ENCODE data around the gene CRY2.
A peak's percentile ranks its signal among the peaks of the same experiment; 100 is the strongest.

CRY2 gene

DNA sequence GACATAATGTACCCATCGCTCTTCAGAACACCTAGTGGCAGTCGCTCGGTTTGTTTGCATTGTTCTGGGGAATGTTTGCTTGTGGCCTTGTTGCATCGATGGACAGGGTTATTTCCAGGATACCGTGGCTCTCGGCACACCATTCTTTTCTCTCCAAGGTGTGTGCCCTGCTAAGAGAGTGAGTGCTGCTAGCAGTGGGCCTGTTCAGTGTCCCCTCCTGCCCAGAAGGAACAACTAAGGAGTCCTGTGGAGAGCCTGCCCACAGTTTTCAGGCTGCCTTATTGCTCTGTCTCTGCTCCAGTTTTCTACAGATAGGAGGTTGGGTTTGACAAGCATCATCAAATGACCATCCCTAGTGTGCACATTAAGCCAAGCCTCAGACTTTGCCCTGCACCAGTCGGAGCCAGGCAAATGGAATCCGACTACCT, 1.4 kb downstream of the CRY2 start:
- DNase-seq (ENCODE audit: insufficient read length, low spot score) (no peak), FAIRE-seq (no peak)
- no peak for TF ChIP-seq POLR2A (IDR thresholded peaks at IDR 0.05; ENCODE audit: low read depth, low read length)

DNA sequence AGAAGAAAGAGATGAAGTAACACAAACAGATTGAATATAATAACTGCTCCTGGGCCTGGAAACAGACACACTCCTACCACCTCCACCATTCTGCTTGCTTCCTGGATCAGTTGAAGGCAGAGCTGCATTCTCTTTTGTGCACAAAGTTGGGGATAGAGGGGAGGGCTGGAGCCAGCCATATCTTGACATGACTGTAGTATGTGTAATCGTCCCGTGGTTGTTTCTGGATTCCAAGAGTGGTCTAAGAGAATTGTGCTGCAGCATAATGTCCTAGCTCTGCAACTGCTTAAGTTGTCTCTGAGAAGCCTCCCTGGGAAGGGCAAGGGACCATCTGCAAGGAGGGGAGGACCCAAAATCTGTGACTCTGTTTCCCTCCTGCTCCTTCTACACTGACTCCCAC, 3.2 kb downstream of the CRY2 start:
- TF ChIP-seq POLR2A (IDR thresholded peaks at IDR 0.05; ENCODE audit: low read depth, low read length) = no peak
- no peak for FAIRE-seq

DNA sequence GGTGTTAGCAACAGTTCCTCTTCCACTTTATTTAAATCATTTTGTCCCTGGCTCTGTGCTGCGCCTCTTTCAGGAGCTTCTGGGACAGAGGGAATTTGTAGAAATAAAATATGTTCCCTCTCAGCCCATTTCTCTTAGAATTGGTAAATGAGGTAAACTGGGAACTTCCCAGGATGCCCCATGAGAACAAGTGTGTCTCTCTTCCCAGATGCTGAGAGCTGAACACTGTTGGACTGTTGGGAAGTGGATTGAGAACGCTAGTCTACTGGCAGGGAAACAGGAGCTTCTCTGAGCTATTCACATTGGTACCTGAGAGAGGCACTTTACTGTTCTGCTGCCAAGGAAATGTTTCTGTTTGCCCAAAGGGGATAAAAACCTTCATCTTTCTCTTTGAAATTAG, 4.0 kb downstream of the CRY2 start:
- FAIRE-seq = no peak
- no peak for DNase-seq (ENCODE audit: insufficient read length, low spot score)
- no peak for TF ChIP-seq POLR2A (IDR thresholded peaks at IDR 0.05; ENCODE audit: low read depth, low read length)

More for the DNA sequence above, 3.2 kb downstream of the CRY2 start:
- DNase-seq (ENCODE audit: insufficient read length, low spot score) = peak; percentile 33

DNA sequence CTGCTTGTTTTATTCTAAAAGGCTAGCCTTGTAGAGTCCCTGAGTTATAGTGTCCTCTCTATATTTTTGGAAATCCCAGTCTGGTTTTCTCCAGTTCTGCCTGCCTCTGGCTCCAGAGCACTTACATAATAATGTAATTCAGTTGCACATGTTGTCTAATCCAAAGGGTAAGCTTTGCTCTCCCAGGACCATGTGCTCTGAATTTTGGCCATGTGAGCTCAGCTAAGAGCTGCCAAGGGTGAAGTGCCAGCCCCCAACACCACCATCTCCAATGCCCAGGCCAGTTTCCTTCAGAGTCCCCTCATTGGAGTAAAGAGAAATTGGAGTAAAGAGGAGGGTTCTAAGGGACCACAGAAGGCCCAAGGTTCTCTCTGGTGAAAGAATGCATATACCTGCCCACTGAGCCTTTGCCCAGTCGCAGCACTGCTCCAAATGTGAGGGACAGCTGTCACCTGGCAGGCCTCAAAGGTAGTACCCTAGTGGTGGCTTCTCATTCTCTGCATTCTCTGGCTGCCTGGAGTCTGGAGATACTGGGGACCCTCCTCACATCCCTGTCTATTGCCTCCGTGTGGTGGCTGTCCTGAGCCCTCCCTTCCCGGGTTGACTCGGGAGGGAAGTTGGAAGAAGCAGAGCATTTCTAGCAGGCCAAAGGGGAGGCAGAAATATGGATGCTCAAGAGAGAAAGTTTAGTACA, 4.9 kb downstream of the CRY2 start:
- DNase-seq (ENCODE audit: insufficient read length, low spot score) (no peak), FAIRE-seq (no peak)
- TF ChIP-seq POLR2A (IDR thresholded peaks at IDR 0.05; ENCODE audit: low read depth, low read length) = no peak

DNA sequence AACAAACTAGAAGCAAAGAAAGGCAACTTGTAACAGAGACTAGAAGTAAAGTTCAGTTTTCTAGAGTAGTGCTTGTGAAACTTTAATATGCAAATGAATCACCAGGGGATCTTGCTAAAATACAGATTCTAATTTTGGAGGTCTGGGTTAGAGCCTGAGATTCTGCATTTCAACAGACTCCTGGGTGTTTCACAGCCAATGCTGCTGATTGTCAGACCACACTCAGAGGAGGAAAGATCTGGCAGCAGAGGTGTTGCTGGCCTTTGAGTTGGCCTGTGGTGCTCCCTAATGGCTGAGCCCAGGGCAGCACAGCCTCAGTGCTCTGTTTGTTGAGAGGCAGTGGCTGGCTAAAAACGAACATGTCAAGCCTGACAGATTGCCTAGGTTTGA, 5.4 kb downstream of the CRY2 start:
- FAIRE-seq (no peak), DNase-seq (ENCODE audit: insufficient read length, low spot score) (no peak)
- no peak for TF ChIP-seq POLR2A (IDR thresholded peaks at IDR 0.05; ENCODE audit: low read depth, low read length)

DNA sequence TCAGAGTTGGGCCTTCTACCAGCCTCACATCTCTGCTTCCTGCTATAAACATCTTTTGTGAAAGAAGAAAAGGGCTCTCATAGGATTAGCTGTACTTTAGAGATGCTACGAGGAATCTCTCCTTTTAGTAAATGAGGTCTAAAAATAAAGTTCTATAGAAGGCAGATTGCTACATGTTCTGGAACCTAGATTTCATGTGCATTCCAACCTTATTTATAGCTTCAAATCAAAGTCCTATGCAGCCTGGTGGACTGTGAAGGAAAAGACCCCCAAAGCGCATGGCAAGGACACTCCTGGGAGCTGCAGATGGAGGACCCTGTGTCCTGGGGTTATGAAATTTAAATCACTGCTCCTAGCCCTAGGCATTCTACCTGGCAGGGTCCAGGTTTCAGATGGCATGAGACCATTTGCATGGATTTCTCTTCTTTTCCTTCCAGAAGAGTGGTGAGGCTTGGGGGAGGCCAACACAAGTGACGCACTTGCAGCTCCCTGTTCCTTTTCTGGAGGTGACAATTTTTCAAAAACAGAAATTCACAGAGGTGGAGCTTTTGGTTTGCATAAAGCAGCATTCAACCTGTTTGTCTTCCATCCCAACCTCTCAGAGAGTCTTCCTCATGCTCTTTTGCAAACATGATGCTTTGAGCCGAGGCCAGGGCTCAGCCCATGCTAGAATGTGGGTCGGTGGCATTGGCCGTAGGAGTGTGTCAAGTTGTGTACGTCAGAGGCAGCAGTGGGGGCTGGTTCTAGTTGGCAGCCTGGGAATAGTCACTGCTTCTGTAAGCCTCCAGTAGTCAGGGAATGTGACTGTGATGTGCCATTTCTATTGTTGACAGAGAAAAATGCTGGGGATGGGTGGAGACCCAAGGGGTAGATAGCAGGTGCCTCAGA, 6.3 kb downstream of the CRY2 start:
- no peak for DNase-seq (ENCODE audit: insufficient read length, low spot score)
- TF ChIP-seq POLR2A (IDR thresholded peaks at IDR 0.05; ENCODE audit: low read depth, low read length) = no peak
- no peak for FAIRE-seq

DNA sequence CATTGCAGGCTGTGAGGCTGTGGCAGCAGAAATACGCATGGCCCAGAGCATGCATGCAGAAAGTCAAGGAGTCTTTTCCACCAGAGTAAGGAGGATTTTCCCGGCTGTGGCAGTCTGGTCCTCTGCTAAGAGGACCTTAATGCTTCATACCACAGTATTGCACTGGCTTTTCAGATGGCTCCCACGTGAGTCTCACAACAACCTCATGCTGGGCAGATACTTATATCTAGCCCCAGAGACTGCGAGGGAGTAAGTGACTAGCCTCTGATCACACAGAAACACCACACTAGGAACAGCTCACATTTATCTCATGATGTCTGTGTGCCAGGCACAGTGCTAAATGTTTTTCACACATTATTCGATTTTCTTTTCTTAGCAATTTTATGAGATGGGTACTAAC, 8.0 kb downstream of the CRY2 start:
- FAIRE-seq (no peak), DNase-seq (ENCODE audit: insufficient read length, low spot score) (no peak)
- no peak for TF ChIP-seq POLR2A (IDR thresholded peaks at IDR 0.05; ENCODE audit: low read depth, low read length)

DNA sequence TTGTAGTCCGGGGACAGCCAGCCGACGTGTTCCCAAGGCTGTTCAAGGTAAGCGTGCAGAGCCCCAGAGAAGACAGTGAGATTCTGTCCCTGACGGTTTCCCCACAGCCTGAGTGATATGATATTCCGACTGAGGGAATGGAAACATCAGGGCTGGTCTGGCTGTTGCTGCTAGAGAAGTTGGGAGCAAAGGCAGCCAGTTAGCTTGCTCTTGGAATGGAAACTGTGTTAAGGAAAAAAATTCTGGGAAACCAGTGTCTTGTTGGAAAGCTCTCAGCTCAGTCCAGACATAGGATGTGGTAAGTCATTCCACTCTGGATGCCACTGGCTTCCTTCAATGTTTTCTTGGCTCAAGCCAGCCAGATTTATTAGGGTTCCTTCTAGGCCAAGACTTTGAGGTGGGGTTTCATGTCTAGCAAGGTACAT, 8.8 kb downstream of the CRY2 start:
- no peak for FAIRE-seq
- no peak for DNase-seq (ENCODE audit: insufficient read length, low spot score)
- no peak for TF ChIP-seq POLR2A (IDR thresholded peaks at IDR 0.05; ENCODE audit: low read depth, low read length)

DNA sequence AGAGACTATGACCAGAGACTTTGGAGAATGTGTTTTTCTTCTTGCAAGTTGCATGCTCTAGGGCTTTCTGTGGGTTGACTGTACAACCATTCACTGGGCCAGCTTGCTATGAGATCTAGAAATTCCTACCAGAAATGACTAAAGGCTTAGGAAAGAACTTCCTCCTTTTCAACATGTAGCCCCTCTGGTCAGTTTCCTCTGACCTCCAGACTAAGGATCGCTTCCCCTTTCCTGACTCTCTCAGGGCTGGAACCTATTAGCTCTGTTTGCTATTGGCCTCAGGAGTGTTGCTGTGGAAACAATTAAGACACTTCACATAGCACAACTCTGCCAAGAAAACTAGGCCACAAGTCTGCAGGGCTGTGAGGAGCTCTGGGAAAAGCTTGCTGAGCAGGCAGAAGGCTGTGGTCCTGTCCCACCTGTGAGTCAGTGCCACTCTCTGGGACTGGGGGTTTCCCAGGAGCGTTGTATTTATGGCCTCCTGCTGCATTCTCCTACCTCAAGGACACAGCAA, 10.7 kb downstream of the CRY2 start:
- FAIRE-seq = no peak
- DNase-seq (ENCODE audit: insufficient read length, low spot score) = no peak
- TF ChIP-seq POLR2A (IDR thresholded peaks at IDR 0.05; ENCODE audit: low read depth, low read length) = no peak

DNA sequence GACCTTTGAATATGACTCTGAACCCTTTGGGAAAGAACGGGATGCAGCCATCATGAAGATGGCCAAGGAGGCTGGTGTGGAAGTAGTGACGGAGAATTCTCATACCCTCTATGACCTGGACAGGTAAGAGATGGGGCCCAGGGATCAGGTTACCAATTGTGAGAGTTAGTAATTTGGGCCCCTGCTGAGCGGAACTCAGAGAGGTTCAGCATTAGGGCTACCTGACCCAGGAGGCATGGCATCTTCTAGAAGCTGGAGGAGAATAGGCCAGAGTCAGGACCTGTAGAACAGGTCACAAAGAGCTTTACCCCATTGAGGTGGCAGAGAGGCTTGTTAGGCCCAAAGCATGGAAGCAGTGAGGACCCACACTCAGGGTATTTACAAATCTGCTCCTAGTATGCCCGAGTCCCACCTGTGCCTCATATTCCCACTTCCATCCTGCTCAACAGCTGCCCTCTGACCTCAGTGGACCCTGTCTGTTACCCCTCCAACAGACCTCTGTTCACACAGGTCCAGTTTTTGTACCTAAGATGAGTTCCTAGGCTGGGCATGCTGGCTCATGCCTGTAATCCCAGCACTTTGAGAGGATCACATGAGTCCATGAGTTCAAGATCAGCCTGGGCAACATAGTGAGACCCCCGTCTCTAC, 11.6 kb downstream of the CRY2 start:
- no peak for FAIRE-seq
- no peak for TF ChIP-seq POLR2A (IDR thresholded peaks at IDR 0.05; ENCODE audit: low read depth, low read length)
- DNase-seq (ENCODE audit: insufficient read length, low spot score) = no peak

DNA sequence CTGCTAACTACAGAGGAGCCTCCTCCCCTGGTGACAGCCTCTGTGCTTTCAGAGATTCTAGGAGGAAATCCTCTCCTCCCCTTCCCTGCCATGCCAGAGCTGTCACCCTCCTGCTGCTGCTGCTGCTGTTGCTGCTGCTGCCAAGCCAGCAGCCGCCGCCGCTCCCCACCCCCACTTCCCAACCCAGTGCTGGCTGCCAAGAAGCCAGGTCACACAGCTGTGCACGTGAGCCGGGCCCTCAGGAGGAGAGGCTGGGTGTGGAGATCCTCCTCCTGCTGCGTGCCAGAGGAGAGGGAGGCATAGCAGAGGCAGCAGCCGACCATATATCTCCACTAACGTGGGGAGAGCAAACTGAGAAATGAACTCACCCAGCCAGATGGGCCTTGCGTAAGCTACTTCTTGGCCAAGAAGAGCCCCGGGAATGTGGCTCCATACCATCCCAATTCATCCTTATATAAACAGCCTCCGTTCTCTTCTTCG, 12.4 kb downstream of the CRY2 start:
- no peak for TF ChIP-seq POLR2A (IDR thresholded peaks at IDR 0.05; ENCODE audit: low read depth, low read length)
- peak; percentile 67 for FAIRE-seq
- peak; percentile 88 for DNase-seq (ENCODE audit: insufficient read length, low spot score)

DNA sequence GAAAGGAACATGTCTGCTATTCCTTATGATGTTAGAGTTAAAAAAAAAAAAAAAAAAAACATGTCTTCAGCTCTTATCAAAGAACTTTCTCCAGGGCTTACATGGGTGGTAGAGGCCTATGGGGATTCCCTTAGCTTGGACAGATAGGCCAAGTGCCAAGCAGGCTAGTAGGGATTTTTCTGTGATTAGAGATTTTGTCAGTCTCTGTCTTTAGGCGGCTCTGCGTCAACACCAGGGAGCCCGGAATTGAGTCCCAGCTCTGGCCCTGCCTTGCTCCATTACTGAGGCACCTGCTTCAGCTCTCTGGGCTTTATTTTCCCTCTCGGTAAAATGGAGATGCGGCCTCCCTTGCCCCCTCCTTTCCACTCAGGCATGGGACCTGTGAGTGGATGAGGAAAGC, 13.1 kb downstream of the CRY2 start:
- DNase-seq (ENCODE audit: insufficient read length, low spot score) = no peak
- FAIRE-seq = no peak
- no peak for TF ChIP-seq POLR2A (IDR thresholded peaks at IDR 0.05; ENCODE audit: low read depth, low read length)

DNA sequence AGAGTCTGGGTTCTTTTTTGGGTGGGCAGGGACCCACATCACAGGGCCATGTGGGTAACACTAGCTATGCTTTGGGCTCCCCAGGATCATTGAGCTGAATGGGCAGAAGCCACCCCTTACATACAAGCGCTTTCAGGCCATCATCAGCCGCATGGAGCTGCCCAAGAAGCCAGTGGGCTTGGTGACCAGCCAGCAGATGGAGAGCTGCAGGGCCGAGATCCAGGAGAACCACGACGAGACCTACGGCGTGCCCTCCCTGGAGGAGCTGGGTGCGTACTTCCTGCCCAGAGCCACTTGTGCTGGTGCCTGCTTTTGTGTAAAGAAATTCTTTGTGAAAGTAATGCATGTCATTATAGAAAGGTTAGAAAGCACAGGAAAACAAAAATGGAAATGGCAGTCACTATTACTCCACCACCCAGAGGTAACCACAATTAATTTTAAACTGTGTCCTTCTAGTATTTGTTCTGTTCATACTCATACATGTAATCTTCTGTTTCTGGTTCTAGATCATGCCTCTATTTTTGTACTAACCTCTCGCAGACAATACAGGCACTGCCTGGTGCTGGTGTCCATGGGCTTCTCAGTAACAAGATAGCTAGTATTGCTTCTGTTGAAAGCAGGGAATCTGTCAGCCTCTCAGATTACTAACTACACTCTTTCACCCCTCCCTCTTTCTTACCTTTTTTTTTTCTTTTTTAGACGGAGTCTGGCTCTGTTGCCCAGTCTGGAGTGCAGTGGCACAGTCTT, 13.7 kb downstream of the CRY2 start:
- DNase-seq (ENCODE audit: insufficient read length, low spot score) (no peak), FAIRE-seq (no peak)
- TF ChIP-seq POLR2A (IDR thresholded peaks at IDR 0.05; ENCODE audit: low read depth, low read length) = no peak
